HEK293 (cell line): ENCODE measurements around the gene SLA2.

ENCODE experiments used
- BCL11A ChIP-seq: fragments of 450-650 bp; formaldehyde crosslinking; IDR thresholded peaks from 2 replicates; pipeline ENCODE4 v1.5.1; 2016; ENCODE audit warnings: low read depth, missing biosample characterization, missing genetic modification characterization
- BCL11B ChIP-seq: fragments of 450-650 bp; formaldehyde crosslinking; IDR thresholded peaks from 2 replicates; pipeline ENCODE4 v1.5.1; 2016; ENCODE audit warnings: low read depth, missing biosample characterization, missing genetic modification characterization
- GFI1B ChIP-seq: fragments of 450-650 bp; formaldehyde crosslinking; IDR thresholded peaks from 2 replicates; pipeline ENCODE4 v1.5.1; 2016; ENCODE audit warnings: missing biosample characterization, missing genetic modification characterization
- GLIS1 ChIP-seq: fragments of 450-650 bp; formaldehyde crosslinking; IDR thresholded peaks from 2 replicates; pipeline ENCODE4 v1.5.1; 2016; ENCODE audit warnings: missing biosample characterization, missing genetic modification characterization
- HOXC10 ChIP-seq: sonication (generic); formaldehyde crosslinking; IDR thresholded peaks from 2 replicates; pipeline ENCODE4 v1.8.1; 2023; ENCODE audit warnings: mild to moderate bottlenecking, missing genetic modification reagents
- PRDM1 ChIP-seq: fragments of 450-650 bp; formaldehyde crosslinking; IDR thresholded peaks from 2 replicates; pipeline ENCODE4; 2016; ENCODE audit warnings: missing biosample characterization, missing genetic modification characterization
- REPIN1 ChIP-seq: fragments of 450-650 bp; formaldehyde crosslinking; IDR thresholded peaks from 2 replicates; pipeline ENCODE4 v1.5.1; 2017; ENCODE audit warnings: missing biosample characterization, missing genetic modification characterization, low read depth
- SETDB1 ChIP-seq: IDR thresholded peaks from one replicate; pipeline ENCODE4 v1.6.1; 2017; ENCODE audit warnings: mild to moderate bottlenecking, low read length, moderate library complexity, mixed read lengths; ENCODE audit not compliant: insufficient read length
- SP7 ChIP-seq: fragments of 450-650 bp; formaldehyde crosslinking; IDR thresholded peaks from 2 replicates; pipeline ENCODE4 v1.5.1; 2016; ENCODE audit warnings: missing biosample characterization, missing genetic modification characterization
- YY1 ChIP-seq: fragments of 450-650 bp; formaldehyde crosslinking; IDR thresholded peaks from 2 replicates; pipeline ENCODE4 v1.5.1; 2018; ENCODE audit warnings: missing biosample characterization, missing genetic modification characterization
- ZNF157 ChIP-seq: fragments of 450-650 bp; formaldehyde crosslinking; IDR thresholded peaks from 2 replicates; pipeline ENCODE4 v1.5.1; 2016; ENCODE audit warnings: missing biosample characterization, missing genetic modification characterization
- ZNF302 ChIP-seq: fragments of 450-650 bp; formaldehyde crosslinking; IDR thresholded peaks from 2 replicates; pipeline ENCODE4 v1.5.1; 2016; ENCODE audit warnings: missing biosample characterization, missing genetic modification characterization, low read depth
- ZNF341 ChIP-seq: fragments of 450-650 bp; formaldehyde crosslinking; IDR thresholded peaks from 2 replicates; pipeline ENCODE4; 2016; ENCODE audit warnings: low read depth, missing biosample characterization, missing genetic modification characterization
- ZNF416 ChIP-seq: fragments of 450-650 bp; formaldehyde crosslinking; IDR thresholded peaks from 2 replicates; pipeline ENCODE4 v1.5.1; 2016; ENCODE audit warnings: missing biosample characterization, missing genetic modification characterization
- ZNF530 ChIP-seq: fragments of 450-650 bp; formaldehyde crosslinking; IDR thresholded peaks from 2 replicates; pipeline ENCODE4 v1.5.1; 2016; ENCODE audit warnings: low read depth, missing biosample characterization, missing genetic modification characterization
- ZNF555 ChIP-seq: fragments of 450-650 bp; formaldehyde crosslinking; conservative IDR thresholded peaks from 2 replicates; pipeline ENCODE4 v1.5.1; 2017; ENCODE audit warnings: missing biosample characterization, mild to moderate bottlenecking, missing genetic modification characterization, inconsistent platforms
- ZNF558 ChIP-seq: fragments of 450-650 bp; formaldehyde crosslinking; IDR thresholded peaks from 2 replicates; pipeline ENCODE4 v1.5.1; 2016; ENCODE audit warnings: missing biosample characterization, missing genetic modification characterization
- ZNF621 ChIP-seq: fragments of 450-650 bp; formaldehyde crosslinking; IDR thresholded peaks from 2 replicates; pipeline ENCODE4 v1.5.1; 2017; ENCODE audit warnings: missing biosample characterization, missing genetic modification characterization
- ZNF629 ChIP-seq: fragments of 450-650 bp; formaldehyde crosslinking; IDR thresholded peaks from 2 replicates; pipeline ENCODE4 v1.5.1; 2017; ENCODE audit warnings: missing biosample characterization, missing genetic modification characterization
- ZNF776 ChIP-seq: fragments of 450-650 bp; formaldehyde crosslinking; IDR thresholded peaks from 2 replicates; pipeline ENCODE4 v1.5.0; 2017; ENCODE audit warnings: missing biosample characterization, missing genetic modification characterization, borderline replicate concordance
- ZNF843 ChIP-seq: fragments of 450-650 bp; formaldehyde crosslinking; IDR thresholded peaks from 2 replicates; pipeline ENCODE4 v1.5.1; 2016; ENCODE audit warnings: missing biosample characterization, missing genetic modification characterization
- ZSCAN16 ChIP-seq: fragments of 450-650 bp; formaldehyde crosslinking; IDR thresholded peaks from 2 replicates; pipeline ENCODE4 v1.5.1; 2016; ENCODE audit warnings: missing biosample characterization, missing genetic modification characterization
- TF ChIP-seq, protein P1 (sequence below): fragments of 450-650 bp; formaldehyde crosslinking; IDR thresholded peaks from 2 replicates; pipeline ENCODE4 v1.5.1; 2016; ENCODE audit warnings: missing biosample characterization, missing genetic modification characterization
- TF ChIP-seq, protein P2 (sequence below): fragments of 450-650 bp; formaldehyde crosslinking; IDR thresholded peaks from 2 replicates; pipeline ENCODE4 v1.5.1; 2016; ENCODE audit warnings: missing biosample characterization, missing genetic modification characterization
- TF ChIP-seq, protein P3 (sequence below): fragments of 450-650 bp; formaldehyde crosslinking; IDR thresholded peaks from 2 replicates; pipeline ENCODE4 v1.5.0; 2017; ENCODE audit warnings: missing biosample characterization, missing genetic modification characterization, borderline replicate concordance
- TF ChIP-seq, protein P4 (sequence below): fragments of 450-650 bp; formaldehyde crosslinking; IDR thresholded peaks from 2 replicates; pipeline ENCODE4 v1.5.1; 2017; ENCODE audit warnings: missing biosample characterization, missing genetic modification characterization
- TF ChIP-seq, protein P5 (sequence below): fragments of 450-650 bp; formaldehyde crosslinking; IDR thresholded peaks from 2 replicates; pipeline ENCODE4 v1.5.1; 2016; ENCODE audit warnings: missing biosample characterization, missing genetic modification characterization
- TF ChIP-seq, protein P6 (sequence below): fragments of 450-650 bp; formaldehyde crosslinking; IDR thresholded peaks from 2 replicates; pipeline ENCODE4 v1.5.1; 2016; ENCODE audit warnings: missing biosample characterization, missing genetic modification characterization

SLA2 gene

DNA sequence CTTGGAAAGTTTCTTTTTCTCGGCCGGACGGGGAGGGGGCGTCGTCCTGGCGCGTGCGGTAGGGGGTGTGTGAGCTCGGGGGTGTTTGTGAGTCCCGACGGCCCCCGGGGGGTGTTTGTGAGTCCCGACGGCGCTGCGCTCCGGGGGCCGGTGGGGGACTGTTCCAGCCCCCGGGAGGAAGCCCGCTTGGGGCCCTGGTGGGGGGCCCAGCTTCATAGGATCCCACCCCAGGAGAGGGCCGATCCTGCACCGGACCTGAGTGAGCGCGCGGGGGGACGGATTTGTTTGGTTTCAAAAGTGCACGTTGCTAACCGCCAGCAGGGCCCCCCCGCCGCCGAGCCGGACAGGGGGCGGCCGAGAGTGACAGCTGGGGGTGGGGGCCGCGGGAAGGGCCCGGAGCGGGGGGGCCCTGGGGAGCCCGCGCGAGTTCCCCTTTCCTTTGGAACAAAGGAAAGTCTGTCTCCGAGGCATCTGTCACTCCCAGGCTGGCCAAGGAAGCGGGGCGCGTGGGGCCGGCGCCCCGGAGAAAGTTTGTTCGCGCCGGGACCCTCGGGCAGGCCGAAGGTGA is 72.1 kb downstream of the SLA2 start (continued):
- TF ChIP-seq, protein P1, sequence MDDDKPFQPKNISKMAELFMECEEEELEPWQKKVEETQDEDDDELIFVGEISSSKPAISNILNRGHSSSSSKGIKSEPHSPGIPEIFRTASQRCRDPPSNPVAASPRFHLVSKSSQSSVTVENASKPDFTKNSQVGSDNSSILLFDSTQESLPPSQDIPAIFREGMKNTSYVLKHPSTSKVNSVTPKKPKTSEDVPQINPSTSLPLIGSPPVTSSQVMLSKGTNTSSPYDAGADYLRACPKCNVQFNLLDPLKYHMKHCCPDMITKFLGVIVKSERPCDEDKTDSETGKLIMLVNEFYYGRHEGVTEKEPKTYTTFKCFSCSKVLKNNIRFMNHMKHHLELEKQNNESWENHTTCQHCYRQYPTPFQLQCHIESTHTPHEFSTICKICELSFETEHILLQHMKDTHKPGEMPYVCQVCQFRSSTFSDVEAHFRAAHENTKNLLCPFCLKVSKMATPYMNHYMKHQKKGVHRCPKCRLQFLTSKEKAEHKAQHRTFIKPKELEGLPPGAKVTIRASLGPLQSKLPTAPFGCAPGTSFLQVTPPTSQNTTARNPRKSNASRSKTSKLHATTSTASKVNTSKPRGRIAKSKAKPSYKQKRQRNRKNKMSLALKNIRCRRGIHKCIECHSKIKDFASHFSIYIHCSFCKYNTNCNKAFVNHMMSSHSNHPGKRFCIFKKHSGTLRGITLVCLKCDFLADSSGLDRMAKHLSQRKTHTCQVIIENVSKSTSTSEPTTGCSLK (tag by site-specific recombination): no peak
- TF ChIP-seq ZNF157 (tag by site-specific recombination) (no peak), GLIS1 (tag by site-specific recombination) (peak; percentile 100), PRDM1 (tag by site-specific recombination) (no peak), ZNF843 (tag by site-specific recombination) (no peak), ZNF776 (no peak), ZNF629 (no peak), BCL11A (tag by site-specific recombination) (0 out of 2 replicates have a peak, but pooled peaks have one; percentile 59), SETDB1 (no peak), ZNF530 (no peak), REPIN1 (tag by site-specific recombination) (no peak), ZNF621 (tag by site-specific recombination) (no peak), ZNF555 (tag by site-specific recombination) (no peak), YY1 (tag by site-specific recombination) (0 out of 2 replicates have a peak, but pooled peaks have one; percentile 17), ZNF558 (tag by site-specific recombination) (no peak), GFI1B (tag by site-specific recombination) (no peak), ZNF302 (no peak), SP7 (tag by site-specific recombination) (peak; percentile 21; the same call in 1 of the 2 replicates), ZNF416 (tag by site-specific recombination) (no peak), BCL11B (tag by site-specific recombination) (no peak), ZSCAN16 (tag by site-specific recombination) (peak; percentile 57; the same call in 1 of the 2 replicates), HOXC10 (CRISPR knock-in tag) (no peak), ZNF341 (peak; percentile 58)
- TF ChIP-seq, protein P2, sequence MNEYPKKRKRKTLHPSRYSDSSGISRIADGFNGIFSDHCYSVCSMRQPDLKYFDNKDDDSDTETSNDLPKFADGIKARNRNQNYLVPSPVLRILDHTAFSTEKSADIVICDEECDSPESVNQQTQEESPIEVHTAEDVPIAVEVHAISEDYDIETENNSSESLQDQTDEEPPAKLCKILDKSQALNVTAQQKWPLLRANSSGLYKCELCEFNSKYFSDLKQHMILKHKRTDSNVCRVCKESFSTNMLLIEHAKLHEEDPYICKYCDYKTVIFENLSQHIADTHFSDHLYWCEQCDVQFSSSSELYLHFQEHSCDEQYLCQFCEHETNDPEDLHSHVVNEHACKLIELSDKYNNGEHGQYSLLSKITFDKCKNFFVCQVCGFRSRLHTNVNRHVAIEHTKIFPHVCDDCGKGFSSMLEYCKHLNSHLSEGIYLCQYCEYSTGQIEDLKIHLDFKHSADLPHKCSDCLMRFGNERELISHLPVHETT: no peak
- TF ChIP-seq, protein P3, sequence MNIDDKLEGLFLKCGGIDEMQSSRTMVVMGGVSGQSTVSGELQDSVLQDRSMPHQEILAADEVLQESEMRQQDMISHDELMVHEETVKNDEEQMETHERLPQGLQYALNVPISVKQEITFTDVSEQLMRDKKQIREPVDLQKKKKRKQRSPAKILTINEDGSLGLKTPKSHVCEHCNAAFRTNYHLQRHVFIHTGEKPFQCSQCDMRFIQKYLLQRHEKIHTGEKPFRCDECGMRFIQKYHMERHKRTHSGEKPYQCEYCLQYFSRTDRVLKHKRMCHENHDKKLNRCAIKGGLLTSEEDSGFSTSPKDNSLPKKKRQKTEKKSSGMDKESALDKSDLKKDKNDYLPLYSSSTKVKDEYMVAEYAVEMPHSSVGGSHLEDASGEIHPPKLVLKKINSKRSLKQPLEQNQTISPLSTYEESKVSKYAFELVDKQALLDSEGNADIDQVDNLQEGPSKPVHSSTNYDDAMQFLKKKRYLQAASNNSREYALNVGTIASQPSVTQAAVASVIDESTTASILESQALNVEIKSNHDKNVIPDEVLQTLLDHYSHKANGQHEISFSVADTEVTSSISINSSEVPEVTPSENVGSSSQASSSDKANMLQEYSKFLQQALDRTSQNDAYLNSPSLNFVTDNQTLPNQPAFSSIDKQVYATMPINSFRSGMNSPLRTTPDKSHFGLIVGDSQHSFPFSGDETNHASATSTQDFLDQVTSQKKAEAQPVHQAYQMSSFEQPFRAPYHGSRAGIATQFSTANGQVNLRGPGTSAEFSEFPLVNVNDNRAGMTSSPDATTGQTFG: no peak
- TF ChIP-seq, protein P4, sequence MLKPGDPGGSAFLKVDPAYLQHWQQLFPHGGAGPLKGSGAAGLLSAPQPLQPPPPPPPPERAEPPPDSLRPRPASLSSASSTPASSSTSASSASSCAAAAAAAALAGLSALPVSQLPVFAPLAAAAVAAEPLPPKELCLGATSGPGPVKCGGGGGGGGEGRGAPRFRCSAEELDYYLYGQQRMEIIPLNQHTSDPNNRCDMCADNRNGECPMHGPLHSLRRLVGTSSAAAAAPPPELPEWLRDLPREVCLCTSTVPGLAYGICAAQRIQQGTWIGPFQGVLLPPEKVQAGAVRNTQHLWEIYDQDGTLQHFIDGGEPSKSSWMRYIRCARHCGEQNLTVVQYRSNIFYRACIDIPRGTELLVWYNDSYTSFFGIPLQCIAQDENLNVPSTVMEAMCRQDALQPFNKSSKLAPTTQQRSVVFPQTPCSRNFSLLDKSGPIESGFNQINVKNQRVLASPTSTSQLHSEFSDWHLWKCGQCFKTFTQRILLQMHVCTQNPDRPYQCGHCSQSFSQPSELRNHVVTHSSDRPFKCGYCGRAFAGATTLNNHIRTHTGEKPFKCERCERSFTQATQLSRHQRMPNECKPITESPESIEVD (tag by site-specific recombination): no peak
- TF ChIP-seq, protein P5, sequence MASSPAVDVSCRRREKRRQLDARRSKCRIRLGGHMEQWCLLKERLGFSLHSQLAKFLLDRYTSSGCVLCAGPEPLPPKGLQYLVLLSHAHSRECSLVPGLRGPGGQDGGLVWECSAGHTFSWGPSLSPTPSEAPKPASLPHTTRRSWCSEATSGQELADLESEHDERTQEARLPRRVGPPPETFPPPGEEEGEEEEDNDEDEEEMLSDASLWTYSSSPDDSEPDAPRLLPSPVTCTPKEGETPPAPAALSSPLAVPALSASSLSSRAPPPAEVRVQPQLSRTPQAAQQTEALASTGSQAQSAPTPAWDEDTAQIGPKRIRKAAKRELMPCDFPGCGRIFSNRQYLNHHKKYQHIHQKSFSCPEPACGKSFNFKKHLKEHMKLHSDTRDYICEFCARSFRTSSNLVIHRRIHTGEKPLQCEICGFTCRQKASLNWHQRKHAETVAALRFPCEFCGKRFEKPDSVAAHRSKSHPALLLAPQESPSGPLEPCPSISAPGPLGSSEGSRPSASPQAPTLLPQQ: peak; percentile 15; the same call in 1 of the 2 replicates
- TF ChIP-seq, protein P6, sequence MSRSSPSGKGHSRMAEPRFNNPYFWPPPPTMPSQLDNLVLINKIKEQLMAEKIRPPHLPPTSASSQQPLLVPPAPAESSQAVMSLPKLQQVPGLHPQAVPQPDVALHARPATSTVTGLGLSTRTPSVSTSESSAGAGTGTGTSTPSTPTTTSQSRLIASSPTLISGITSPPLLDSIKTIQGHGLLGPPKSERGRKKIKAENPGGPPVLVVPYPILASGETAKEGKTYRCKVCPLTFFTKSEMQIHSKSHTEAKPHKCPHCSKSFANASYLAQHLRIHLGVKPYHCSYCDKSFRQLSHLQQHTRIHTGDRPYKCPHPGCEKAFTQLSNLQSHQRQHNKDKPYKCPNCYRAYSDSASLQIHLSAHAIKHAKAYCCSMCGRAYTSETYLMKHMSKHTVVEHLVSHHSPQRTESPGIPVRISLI (tag by site-specific recombination): no peak
